Dermis blood vessel endothelial cell (primary cell): ENCODE results near the gene FOXJ3. TPM values are rescaled to one million over a fixed set of nuclear protein-coding genes. Genes with fewer than 3 reads are reported as not detected.

Experiments used
- DNase-seq: peaks from one replicate; pipeline ENCODE4 v3.0.0; 2010
- total RNA-seq: library from RNA; depleted of rRNA; stranded (reverse); fragments of >200 nt; gene quantifications from 2 replicates; pipeline ENCODE4 v1.2.3, GENCODE V29; 2014

FOXJ3 gene
- total RNA-seq, 1 donor from 2014 or later: 23.8 TPM

- DNase-seq: peak; percentile 82
These were observed 590 bp downstream of the FOXJ3 start for GRCh38 chr1:42334240-42335049.

- DNase-seq: peak; percentile 33
These were observed 1.3 kb downstream of the FOXJ3 start for GRCh38 chr1:42333662-42334239.

DNA sequence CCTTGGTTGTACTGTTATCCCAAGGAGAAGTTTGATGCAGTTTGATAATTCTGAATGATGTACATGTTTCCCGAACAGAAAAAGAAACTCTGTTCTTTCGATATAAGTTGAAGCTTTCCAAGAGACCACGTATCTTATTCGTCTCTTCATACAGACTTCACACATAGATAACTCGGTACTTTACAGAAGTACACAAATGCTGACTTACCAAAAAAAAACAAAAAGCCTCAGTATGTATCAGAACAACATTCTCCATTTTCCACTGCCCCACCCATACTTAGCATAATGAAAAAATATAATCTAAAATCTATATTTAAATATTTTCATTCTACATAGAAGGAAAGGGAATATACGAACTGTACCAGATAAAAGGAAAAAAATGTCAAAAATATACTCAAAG is 2.2 kb downstream of the FOXJ3 start:
- DNase-seq: no peak

- no peak for DNase-seq
These were observed 4.8 kb downstream of the FOXJ3 start for GRCh38 chr1:42330215-42330614.

DNA sequence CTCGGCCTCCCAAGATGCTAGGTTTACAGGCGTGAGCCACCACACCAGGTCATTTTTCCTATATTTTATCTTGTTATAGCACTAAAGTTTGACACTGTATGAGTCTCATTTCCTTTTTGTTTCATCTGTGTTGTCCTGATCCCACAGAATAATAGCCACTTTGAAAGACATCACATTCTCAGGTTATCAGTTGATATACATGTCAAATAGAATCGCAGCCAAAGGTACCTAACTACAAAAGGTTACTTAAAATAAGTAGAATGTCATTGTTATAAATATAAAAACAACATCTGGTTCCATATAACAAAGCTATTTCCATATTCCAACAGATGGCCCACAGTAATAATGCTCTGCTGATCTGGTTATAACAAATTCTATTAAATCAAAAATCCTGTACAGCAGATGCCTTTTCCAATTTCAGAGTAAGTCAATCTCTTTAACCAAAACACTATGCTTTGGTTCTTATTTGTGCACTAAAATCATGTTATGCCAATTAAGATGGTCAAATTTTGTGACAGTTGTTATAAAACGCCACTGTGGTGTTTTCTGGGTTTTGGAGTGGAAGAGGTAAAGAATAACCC is 6.0 kb downstream of the FOXJ3 start:
- no peak for DNase-seq

DNA sequence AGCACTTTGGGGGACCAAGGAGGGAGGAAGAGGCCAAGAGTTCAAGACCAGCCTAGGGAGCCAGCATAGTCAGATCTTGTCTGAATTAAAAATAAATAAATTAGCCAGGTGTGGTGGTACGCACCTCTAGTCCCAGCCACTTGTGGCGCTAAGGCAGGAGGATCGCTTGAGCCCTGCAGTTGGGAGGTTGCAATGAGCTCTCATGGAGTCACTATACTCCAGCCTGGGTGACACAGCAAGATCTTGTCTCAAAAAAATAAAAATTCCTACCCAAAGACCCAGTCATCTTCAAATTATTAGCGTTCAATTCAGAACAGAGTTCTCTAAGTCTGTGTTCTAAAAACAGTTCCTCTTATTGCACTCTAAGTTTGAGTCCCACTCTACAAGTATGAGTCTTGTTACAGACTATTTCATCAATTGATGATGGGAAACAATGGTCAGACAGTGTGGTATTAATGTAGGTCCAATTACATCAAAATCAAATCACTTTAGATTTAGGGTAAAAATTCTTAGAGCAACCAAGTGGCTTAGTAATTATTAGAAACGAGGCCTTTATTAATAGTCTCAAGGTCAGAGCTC is 6.9 kb downstream of the FOXJ3 start:
- DNase-seq: no peak

- no peak for DNase-seq
These were observed 10.0 kb downstream of the FOXJ3 start for GRCh38 chr1:42325014-42325402.

- DNase-seq: no peak
These were observed 10.5 kb downstream of the FOXJ3 start for GRCh38 chr1:42324398-42325013.

DNA sequence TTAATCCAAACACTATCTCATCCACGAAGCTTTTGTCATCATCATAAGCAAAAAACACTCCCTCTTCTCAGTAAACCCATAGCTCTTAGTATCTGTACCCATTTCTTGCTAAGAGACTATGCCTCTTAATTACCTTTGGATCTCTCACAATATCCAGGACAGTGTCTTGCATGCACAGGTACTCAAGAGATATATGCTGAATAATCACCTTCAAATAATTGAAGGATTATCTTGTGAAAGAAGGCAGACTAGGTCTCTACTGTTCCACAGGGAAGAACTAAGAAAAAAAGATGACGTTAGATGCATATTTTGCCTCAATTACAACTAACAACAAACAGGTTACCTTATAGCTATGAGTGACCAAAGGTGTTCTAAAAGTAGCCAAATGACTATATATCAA is 11.5 kb downstream of the FOXJ3 start:
- DNase-seq: no peak

DNA sequence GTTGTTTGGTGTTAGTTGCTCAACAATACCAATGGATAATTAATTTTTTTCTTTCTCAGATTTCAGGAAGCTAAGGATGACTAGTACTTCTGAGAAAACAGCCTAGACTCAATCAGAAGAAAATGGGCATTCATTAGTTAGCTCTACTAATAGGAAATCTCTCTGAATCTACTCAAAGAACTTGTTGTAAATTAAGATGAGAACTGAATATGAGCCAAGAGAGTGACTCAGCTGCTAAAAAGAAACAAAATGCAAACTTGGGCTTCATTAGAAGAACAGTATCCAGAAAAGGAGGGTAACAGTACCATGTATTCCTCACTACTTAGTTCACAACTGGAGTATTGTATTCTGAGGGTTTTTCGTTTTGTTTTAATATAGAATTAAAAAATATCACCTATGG is 12.5 kb downstream of the FOXJ3 start:
- DNase-seq: peak; percentile 74

DNA sequence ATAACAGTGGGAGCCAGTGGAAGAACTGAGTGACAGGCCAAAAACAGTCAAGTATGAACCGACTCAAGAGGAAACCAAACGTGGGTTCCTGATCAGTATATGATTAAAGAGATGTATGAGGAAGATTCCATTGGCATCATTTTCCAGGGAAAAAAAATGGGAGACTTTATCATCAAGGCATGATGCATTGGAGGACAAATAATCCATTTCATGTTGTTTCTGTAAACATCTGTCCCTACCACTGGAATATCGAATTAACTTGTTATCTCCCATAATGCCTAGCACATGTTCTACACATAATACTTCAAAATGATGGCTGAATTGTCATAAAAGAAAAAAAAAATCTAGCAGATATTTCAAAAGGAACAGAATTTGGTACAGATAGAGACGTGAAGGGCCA is 13.3 kb downstream of the FOXJ3 start:
- no peak for DNase-seq

GRCh38 chr1:42320708-42321107 is 14.3 kb downstream of the FOXJ3 start:
- no peak for DNase-seq

DNA sequence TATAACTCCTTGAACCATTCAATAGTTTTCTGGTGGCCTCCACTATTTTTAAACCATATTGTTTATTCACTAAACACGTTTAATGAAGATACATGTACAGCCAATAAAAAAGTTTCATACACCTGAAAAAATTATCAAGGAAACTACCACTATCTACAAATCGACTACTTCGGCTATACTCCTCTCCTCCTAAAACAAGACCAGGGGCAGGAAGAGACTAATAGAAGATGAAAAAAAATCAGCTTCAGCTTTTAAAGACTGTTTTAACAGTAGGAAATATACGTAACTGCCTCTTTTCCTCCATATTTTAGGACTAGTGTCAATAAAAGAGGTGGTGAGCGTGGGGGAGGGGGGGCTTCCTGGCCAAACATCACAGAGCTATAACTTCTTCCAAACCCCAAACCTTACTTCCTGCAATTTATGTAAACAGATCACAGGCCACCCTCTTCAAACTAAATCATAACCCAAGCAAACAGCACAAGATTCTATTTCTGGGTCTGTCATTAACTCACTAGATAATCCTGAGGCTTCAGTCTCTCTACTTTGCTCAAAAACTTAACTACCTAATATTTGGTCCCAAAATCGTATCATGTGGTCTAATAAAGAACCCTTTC is 15.1 kb downstream of the FOXJ3 start:
- peak; percentile 32 for DNase-seq

DNA sequence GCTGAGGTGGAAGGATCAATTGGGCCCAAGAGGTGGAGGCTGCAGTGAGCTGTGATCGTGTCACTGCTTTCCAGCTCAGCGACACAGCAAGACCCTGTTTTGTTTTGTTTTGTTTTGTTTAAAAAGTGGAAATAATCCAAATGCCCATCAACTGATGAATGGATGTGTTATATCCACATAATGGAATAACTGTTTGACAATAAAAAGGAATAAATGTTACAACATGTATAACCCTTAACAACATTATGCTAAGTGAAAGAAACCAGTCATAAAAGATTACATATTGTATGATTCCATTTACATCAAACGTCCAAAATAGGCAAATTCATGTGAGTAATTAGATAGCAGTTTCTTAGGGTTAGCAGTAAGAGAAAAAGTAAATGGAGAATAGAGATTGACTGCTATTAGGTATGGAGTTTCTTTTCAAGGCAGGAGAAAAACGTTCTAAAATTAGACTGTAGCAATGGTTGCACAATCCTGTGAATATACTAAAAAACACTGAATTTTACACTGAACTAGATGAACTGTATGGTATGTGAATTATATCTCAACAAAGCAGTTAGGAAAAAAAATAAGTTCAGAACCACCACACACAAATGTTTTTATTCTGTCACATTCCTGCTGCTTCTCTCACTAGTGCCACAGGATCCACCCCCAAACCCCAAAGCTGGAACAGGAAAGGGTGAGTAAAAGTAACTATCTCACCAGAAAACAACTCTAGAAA is 15.7 kb downstream of the FOXJ3 start:
- peak; percentile 40 for DNase-seq

DNA sequence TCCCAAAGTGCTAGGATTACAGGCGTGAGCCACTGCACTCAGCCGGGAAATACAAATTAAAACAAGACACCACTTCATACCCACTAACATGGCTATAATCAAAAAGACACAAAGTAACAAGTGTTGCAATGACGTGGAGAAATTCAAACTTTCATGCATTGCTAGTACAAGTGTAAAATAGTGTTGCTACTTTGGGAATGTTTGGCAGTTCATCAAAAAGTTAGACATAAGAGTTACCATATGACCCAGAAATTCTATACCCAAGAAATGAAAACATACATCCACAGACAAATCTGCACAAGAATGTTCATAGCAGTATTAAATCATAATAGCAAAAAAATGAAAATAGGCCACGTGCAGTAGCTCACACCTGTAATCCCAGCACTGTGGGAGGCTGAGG is 16.4 kb downstream of the FOXJ3 start:
- DNase-seq: no peak

DNA sequence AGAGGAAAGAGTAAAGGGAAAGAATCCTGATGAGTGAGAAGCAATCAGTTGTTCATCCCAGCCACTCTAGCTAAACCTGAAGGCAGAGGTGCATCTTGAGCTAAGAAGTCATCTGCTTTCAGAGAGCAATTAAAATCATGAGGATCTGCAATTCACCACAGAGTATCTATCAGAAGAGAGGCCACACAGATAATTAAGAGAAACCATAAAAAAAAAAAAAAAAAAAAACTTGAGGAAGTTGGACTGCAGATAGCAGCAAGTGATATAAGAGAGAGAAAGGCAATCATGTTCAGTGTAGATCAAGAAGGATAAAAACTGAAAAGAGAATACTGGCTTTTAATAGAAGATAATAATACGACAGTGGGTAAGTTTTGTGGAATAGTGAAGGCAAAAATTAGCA is 17.7 kb downstream of the FOXJ3 start:
- no peak for DNase-seq

DNA sequence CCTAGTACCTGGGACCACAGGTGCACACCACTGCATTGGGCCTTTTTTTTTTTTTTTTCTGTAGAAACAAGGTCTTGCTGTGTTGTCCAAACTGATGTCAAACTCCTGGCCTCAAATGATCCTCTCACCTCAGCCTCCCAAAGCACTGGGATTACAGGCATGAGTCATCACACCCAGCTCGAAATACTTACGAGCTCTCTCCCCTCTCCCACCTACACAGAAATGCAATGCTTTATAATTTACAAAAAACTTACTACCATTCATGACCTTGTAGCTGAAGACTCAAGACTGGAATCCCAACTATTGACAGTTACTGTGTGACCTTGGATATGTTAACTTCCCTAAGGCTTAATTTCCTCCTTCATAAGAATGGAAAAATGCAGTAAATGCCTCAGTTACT is 18.7 kb downstream of the FOXJ3 start:
- DNase-seq: no peak

- no peak for DNase-seq
These were observed 19.5 kb downstream of the FOXJ3 start for GRCh38 chr1:42315500-42315899.

DNA sequence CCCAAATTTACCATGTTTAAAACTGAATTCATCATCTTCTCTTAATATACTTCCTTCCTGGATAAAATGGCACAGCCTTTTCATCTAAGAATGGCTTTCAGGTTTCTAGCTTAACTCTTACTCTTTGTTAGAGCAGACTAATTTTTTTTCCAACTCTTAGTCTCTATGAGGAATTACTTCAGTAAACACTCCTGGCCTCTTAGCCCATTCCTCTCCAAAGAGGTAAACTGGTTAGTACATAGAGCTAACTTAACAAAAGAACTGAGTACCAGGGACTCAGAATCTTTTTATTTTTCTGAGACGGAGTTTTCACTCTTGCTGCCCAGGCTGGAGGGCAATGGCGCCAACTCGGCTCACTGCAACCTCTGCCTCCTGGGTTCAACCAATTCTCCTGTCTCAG is 21.1 kb downstream of the FOXJ3 start:
- no peak for DNase-seq

- DNase-seq: no peak
These were observed 22.3 kb downstream of the FOXJ3 start for GRCh38 chr1:42312576-42313212.

- no peak for DNase-seq
These were observed 23.1 kb downstream of the FOXJ3 start for GRCh38 chr1:42311897-42312296.

GRCh38 chr1:42311138-42311537 is 23.9 kb downstream of the FOXJ3 start:
- no peak for DNase-seq
